ENCODE measurements around the gene CPAMD8.
"Not testable (repeated sequence)": the region's sequence is repeated elsewhere in the genome, so short reads cannot be mapped to it uniquely, and the experiment has no call there.

CPAMD8 gene

GRCh38 chr19:17001603-17002183 is 24.9 kb downstream of the CPAMD8 start:
- H3K4me1 ChIP-seq (ENCODE audit: low read depth, poor library complexity, severe bottlenecking) = no peaks in the 10 kb centered on the region
- H4K20me1 ChIP-seq (ENCODE audit: insufficient read depth) = no peaks in the 10 kb centered on the region
- peaks cover 13% of the 10 kb centered on the region; the same call in 1 of the 2 replicates for H3K27me3 ChIP-seq (ENCODE audit: insufficient read depth, low read depth)
- no peak for TF ChIP-seq CTCF (conservative IDR thresholded peaks at IDR 0.05; ENCODE audit: low read depth, low read length)
- no peaks in the 10 kb centered on the region for H3K36me3 ChIP-seq (ENCODE audit: insufficient read depth)
- H3K27ac ChIP-seq = no peak overlapping the region
- no peaks in the 10 kb centered on the region for H3K79me2 ChIP-seq (ENCODE audit: insufficient read depth, low read depth)
- H2AFZ ChIP-seq (ENCODE audit: low read depth) = no peak overlapping the region
- H3K9ac ChIP-seq = no peak overlapping the region
- no peak overlapping the region for H3K4me3 ChIP-seq (IDR thresholded peaks at IDR 0.05; ENCODE audit: insufficient read depth, low read depth, low read length)
- H3K4me2 ChIP-seq = no peak overlapping the region

- H3K27ac ChIP-seq = no peak overlapping the region
- H3K4me1 ChIP-seq (ENCODE audit: low read depth, poor library complexity, severe bottlenecking) = no peaks in the 10 kb centered on the region
- TF ChIP-seq CTCF (conservative IDR thresholded peaks at IDR 0.05; ENCODE audit: low read depth, low read length) = no peak
- no peak overlapping the region for H3K4me3 ChIP-seq (IDR thresholded peaks at IDR 0.05; ENCODE audit: insufficient read depth, low read depth, low read length)
- no peaks in the 10 kb centered on the region for H3K79me2 ChIP-seq (ENCODE audit: insufficient read depth, low read depth)
- H3K36me3 ChIP-seq (ENCODE audit: insufficient read depth) = no peaks in the 10 kb centered on the region
- no peak overlapping the region for H2AFZ ChIP-seq (ENCODE audit: low read depth)
- no peak overlapping the region for H3K9ac ChIP-seq
- H3K4me2 ChIP-seq = no peak overlapping the region
- H4K20me1 ChIP-seq (ENCODE audit: insufficient read depth) = no peaks in the 10 kb centered on the region
- H3K27me3 ChIP-seq (ENCODE audit: insufficient read depth, low read depth) = peaks cover 12% of the 10 kb centered on the region; the same call in 1 of the 2 replicates
These were observed 27.9 kb downstream of the CPAMD8 start for GRCh38 chr19:16998635-16999194.

- H3K9ac ChIP-seq; H2AFZ ChIP-seq (ENCODE audit: low read depth); H3K27ac ChIP-seq; H3K4me1 ChIP-seq (ENCODE audit: low read depth, poor library complexity, severe bottlenecking); H3K4me2 ChIP-seq; H3K4me3 ChIP-seq (IDR thresholded peaks at IDR 0.05; ENCODE audit: insufficient read depth, low read depth, low read length); H4K20me1 ChIP-seq (ENCODE audit: insufficient read depth); H3K36me3 ChIP-seq (ENCODE audit: insufficient read depth); H3K79me2 ChIP-seq (ENCODE audit: insufficient read depth, low read depth): not testable (repeated sequence)
- H3K27me3 ChIP-seq (ENCODE audit: insufficient read depth, low read depth) = peaks cover 12% of the 10 kb centered on the region; the same call in 1 of the 2 replicates
These were observed 29.6 kb downstream of the CPAMD8 start for GRCh38 chr19:16996838-16997490.

GRCh38 chr19:16988661-16989060 is 37.9 kb downstream of the CPAMD8 start:
- no peak for TF ChIP-seq CTCF (conservative IDR thresholded peaks at IDR 0.05; ENCODE audit: low read depth, low read length)
- no peak overlapping the region for H3K9ac ChIP-seq
- H2AFZ ChIP-seq (ENCODE audit: low read depth) = no peak overlapping the region
- H3K79me2 ChIP-seq (ENCODE audit: insufficient read depth, low read depth) = no peaks in the 10 kb centered on the region
- H3K27ac ChIP-seq = no peak overlapping the region
- H3K4me3 ChIP-seq (IDR thresholded peaks at IDR 0.05; ENCODE audit: insufficient read depth, low read depth, low read length) = no peak overlapping the region
- no peaks in the 10 kb centered on the region for H4K20me1 ChIP-seq (ENCODE audit: insufficient read depth)
- peaks cover 4% of the 10 kb centered on the region; the same call in 1 of the 2 replicates for H3K27me3 ChIP-seq (ENCODE audit: insufficient read depth, low read depth)
- H3K4me2 ChIP-seq = no peak overlapping the region
- H3K36me3 ChIP-seq (ENCODE audit: insufficient read depth) = no peaks in the 10 kb centered on the region
- H3K4me1 ChIP-seq (ENCODE audit: low read depth, poor library complexity, severe bottlenecking) = no peaks in the 10 kb centered on the region

GRCh38 chr19:16985403-16985802 is 41.2 kb downstream of the CPAMD8 start:
- Histone ChIP-seq H3K4me2 (no peak overlapping the region), H3K27me3 (ENCODE audit: insufficient read depth, low read depth) (no peaks in the 10 kb centered on the region; the same call in 1 of the 2 replicates), H3K79me2 (ENCODE audit: insufficient read depth, low read depth) (no peaks in the 10 kb centered on the region), H4K20me1 (ENCODE audit: insufficient read depth) (no peaks in the 10 kb centered on the region), H3K27ac (no peak overlapping the region), H3K36me3 (ENCODE audit: insufficient read depth) (no peaks in the 10 kb centered on the region), H3K4me1 (ENCODE audit: low read depth, poor library complexity, severe bottlenecking) (no peaks in the 10 kb centered on the region), H3K4me3 (IDR thresholded peaks at IDR 0.05; ENCODE audit: insufficient read depth, low read depth, low read length) (no peak overlapping the region), H3K9ac (no peak overlapping the region), H2AFZ (ENCODE audit: low read depth) (no peak overlapping the region)
- TF ChIP-seq CTCF (conservative IDR thresholded peaks at IDR 0.05; ENCODE audit: low read depth, low read length) = no peak

GRCh38 chr19:16982586-16982985 is 44.0 kb downstream of the CPAMD8 start:
- not testable (repeated sequence) for H3K4me2 ChIP-seq; H3K36me3 ChIP-seq (ENCODE audit: insufficient read depth); H3K9ac ChIP-seq; H2AFZ ChIP-seq (ENCODE audit: low read depth); H3K27me3 ChIP-seq (ENCODE audit: insufficient read depth, low read depth); H3K4me1 ChIP-seq (ENCODE audit: low read depth, poor library complexity, severe bottlenecking); H3K4me3 ChIP-seq (IDR thresholded peaks at IDR 0.05; ENCODE audit: insufficient read depth, low read depth, low read length); H3K79me2 ChIP-seq (ENCODE audit: insufficient read depth, low read depth); H4K20me1 ChIP-seq (ENCODE audit: insufficient read depth); H3K27ac ChIP-seq
